ENCODE data around the gene CDKN2AIPNL.
"Not testable (repeated sequence)": the region's sequence is repeated elsewhere in the genome, so short reads cannot be mapped to it uniquely, and the experiment has no call there.

The CDKN2AIPNL gene

DNA sequence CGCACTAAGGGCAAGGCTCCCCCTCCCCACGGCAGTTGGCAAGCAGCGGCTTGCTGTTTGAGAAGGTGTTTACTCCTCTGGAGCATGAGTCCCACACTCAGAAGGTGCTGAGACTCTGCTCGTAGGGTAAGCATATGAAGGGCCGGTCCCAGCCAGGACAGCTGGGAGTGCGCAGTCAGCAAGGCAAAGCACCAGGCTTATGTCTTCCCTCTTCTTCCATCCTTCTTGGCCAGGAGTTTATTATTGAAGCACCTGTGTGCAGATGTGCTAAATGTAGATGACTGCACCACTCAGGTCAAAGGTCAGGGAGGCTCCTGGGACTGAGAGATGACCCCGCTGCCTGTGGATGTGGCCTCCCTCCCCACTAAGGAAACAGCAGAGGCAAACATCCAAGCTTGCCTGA is 27.0 kb upstream of the CDKN2AIPNL start:
- in situ Hi-C loops (cut with HindIII; ENCODE audit: low sequenced_read_pairs) = no loop called here

DNA sequence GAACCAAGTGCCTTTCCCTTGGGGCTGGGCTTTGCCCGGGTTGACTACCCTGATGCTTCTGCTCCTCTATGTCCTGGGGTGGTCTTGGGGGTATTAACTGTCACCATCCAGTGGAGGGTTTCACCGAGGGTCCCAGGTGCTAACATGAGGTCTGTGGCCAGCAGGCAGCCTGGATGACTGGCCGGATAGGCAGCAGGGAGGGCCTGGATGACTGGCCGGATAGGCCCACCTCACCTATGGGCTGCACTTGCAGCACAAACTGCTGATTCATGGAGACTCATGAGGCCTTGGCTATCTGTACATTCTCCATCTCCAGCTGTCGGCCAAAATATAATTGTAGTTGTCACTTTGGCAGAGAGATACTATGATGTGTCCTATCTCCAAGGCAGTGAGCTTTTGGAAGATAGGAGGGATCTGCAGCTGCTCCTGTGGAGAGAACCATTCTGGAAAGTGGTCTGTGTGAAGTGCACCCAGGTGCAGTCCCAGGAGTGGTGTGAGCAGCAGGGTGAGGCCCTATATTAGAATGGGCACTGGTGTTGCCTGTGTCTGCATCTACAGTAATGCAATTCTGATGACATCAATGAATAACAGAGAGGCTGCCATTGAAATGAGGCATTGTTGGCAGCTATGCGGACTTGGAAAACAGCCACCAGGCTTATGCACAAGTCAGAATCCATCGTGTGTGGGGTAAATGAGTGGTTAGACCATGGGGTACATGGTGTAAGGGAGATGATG is 26.3 kb upstream of the CDKN2AIPNL start:
- in situ Hi-C loops (cut with HindIII; ENCODE audit: low sequenced_read_pairs) = no loop called here

GRCh38 chr5:134437340-134437846 is 25.7 kb upstream of the CDKN2AIPNL start:
- in situ Hi-C loops (cut with HindIII; ENCODE audit: low sequenced_read_pairs) = no loop called here

DNA sequence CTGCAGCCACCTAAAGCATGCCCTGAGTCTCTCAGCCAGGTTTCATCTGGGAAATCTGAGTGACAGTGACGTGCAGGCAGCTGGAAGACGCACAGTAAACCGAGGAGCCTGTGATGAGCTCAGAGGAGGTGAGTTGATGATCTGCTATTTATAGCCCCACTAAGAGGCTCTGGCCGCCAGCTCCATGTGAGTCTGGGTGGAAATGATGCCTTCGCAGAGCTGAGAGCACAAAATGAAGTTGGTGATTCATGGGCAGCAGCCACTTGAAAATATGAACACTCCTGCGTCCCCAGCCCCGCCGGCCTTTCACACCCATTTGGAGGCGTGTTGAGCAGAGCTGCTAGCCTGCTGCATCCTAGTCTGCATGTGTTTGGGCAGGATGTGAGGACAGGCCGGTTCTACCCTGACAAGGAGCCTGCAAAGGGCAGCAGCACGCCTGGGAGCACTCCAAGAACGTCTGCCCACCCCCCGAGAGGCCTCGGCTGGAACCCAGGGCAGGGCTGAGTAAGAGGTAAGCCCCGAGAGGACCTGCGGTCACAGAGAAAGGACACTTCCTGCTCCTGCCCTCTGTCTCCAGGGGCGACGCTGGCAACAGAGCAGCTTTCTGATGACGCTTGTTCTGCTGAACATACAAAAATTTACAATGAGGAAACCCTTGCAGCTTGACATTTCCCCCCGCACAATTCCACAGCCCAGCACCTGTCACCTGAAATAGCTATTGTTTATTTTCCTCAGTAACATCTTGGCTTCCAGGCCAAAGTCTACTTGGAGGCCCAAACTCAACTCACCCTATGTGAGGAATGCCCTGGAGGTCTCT is 25.1 kb upstream of the CDKN2AIPNL start:
- in situ Hi-C loops (cut with HindIII; ENCODE audit: low sequenced_read_pairs) = no loop called here

- in situ Hi-C loops (cut with HindIII; ENCODE audit: low sequenced_read_pairs) = no loop called here
These were observed 23.9 kb upstream of the CDKN2AIPNL start for GRCh38 chr5:134435560-134435959.

GRCh38 chr5:134432677-134433359 is 21.1 kb upstream of the CDKN2AIPNL start:
- in situ Hi-C loops (cut with HindIII; ENCODE audit: low sequenced_read_pairs) = no loop called here

DNA sequence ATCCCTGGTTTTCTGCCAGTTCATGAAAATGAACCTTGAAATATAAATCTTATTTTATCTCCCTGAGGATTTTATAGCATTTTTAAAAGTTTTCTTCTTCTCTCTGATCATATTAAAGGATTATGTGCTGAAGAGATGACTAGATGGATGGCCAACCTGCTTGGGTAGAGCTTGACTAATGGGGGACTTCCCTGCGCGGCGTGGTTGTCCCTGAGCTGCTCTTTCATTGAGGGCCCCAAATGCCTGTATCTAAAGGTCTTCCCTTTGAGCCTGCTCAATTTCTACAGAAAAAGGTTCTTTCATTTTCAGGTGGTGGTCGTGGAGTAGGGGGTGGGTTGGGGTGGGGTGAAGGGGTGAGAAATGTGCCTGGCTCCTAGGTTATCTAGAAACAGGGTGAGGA is 20.5 kb upstream of the CDKN2AIPNL start:
- in situ Hi-C loops (cut with HindIII; ENCODE audit: low sequenced_read_pairs) = no loop called here

GRCh38 chr5:134430001-134430569 is 18.4 kb upstream of the CDKN2AIPNL start:
- in situ Hi-C loops (cut with HindIII; ENCODE audit: low sequenced_read_pairs) = no loop called here

- in situ Hi-C loops (cut with HindIII; ENCODE audit: low sequenced_read_pairs) = no loop called here
These were observed 15.9 kb upstream of the CDKN2AIPNL start for GRCh38 chr5:134427540-134428041.

GRCh38 chr5:134426361-134426760 is 14.7 kb upstream of the CDKN2AIPNL start:
- in situ Hi-C loops (cut with HindIII; ENCODE audit: low sequenced_read_pairs) = no loop called here

DNA sequence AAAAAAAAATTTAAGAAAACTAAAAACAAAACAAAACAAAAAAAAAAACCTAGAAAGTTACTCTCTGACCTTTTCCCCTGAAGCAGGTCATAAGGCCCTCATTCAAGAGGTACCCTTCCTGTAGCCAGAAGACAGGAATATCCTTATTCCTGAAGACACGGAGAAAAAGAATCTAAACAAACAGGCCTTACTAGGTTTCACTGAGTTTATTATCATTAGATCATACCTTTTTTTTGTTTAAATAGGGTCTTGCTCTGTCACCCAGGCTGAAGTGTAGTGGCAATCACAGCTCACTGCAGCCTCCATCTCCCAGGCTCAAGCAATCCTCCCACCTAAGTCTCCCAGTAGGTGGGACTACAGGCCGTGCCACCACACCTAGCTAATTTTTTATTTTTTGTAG is 11.7 kb upstream of the CDKN2AIPNL start:
- in situ Hi-C loops (cut with HindIII; ENCODE audit: low sequenced_read_pairs) = no loop called here

DNA sequence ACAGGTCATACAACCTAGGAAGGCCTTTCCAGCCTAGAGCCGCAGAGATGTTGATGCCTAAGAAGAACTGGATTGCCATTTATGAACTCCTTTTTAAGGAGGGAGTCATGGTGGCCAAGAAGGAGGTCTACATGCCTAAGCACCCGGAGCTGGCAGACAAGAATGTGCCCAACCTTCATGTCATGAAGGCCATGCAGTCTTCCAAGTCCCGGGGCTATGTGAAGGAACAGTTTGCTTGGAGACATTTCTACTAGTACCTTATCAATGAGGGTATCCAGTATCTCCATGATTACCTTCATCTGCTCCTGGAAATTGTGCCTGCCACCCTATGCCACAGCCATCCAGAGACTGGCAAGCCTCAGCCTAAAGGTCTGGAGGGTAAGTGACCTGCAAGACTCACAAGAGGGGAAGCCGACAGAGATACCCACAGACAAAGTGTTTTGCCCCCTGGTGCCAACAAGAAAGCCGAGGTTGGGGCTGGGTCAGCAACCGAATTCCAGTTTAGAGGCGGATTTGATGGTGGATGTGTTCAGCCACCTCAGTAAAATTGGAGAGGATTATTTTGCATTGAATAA is 11.2 kb upstream of the CDKN2AIPNL start:
- in situ Hi-C loops (cut with HindIII; ENCODE audit: low sequenced_read_pairs) = no loop called here

- in situ Hi-C loops (cut with HindIII; ENCODE audit: low sequenced_read_pairs) = not testable (repeated sequence)
These were observed 9.4 kb upstream of the CDKN2AIPNL start for GRCh38 chr5:134421038-134421437.

- in situ Hi-C loops (cut with HindIII; ENCODE audit: low sequenced_read_pairs) = no loop called here
These were observed 8.7 kb upstream of the CDKN2AIPNL start for GRCh38 chr5:134420343-134420742.

- in situ Hi-C loops (cut with HindIII; ENCODE audit: low sequenced_read_pairs) = no loop called here
These were observed 7.3 kb upstream of the CDKN2AIPNL start for GRCh38 chr5:134418958-134419357.

DNA sequence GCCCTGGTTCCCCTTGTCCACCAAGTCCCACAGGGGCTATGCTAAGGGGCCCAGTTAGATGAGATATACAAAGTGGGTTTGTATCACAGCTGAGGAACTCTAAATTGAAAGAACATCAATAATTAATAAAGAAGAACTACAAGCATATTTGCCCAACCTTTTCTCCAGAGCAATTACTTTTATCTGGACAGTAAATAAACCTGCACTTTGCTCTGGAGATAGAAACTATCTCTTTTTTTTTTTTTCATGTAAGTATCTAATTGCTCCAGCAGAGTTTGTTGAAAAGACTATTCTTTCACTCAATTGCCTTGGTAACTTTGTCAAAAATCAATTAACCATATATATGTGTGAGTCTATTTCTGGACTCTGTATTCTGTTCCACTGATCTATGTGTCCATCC is 6.0 kb upstream of the CDKN2AIPNL start:
- in situ Hi-C loops (cut with HindIII; ENCODE audit: low sequenced_read_pairs) = no loop called here

DNA sequence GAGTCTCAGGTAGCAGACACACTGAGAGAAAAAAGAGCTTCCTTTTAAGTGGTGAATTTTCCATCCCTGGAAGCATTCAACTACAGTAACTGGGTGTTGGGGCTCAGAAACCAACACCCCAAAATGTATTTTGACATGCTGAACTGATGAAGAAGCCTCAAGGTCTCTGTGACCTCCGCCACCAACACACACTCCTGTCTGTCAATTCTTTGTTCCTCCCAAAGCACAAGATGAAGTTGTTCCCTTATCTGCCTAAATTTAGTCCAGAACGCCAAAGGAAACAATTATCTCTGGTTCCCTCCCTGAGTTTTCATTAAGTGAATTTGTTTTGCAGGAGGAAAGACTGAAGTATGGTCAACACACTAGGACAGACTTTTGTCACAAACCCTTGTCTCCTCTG is 1.4 kb upstream of the CDKN2AIPNL start:
- in situ Hi-C loops (cut with HindIII; ENCODE audit: low sequenced_read_pairs) = no loop called here

- in situ Hi-C loops (cut with HindIII; ENCODE audit: low sequenced_read_pairs) = no loop called here
These were observed 494 bp downstream of the CDKN2AIPNL start for GRCh38 chr5:134411228-134411545.

DNA sequence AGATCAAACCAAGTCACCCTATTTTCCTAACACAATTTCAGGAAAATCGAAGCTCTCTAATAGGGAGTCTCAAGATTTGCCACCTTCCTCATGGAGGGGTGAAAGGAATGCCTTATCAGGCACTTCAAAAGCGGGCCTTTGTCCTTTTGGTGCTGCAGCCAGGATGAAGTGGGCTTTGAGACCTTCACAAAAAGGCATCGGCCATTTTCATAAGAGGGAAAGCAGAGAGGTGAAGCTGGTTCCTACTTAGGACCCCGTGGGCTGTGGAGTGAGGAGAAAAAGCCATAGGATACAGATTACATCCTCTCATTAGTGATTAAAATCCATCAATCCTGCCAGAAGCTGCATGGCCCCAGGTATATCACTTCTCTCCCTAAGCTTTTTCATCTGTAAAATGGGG is 859 bp downstream of the CDKN2AIPNL start:
- in situ Hi-C loops (cut with HindIII; ENCODE audit: low sequenced_read_pairs) = no loop called here

GRCh38 chr5:134409321-134409720 is 2.4 kb downstream of the CDKN2AIPNL start:
- in situ Hi-C loops (cut with HindIII; ENCODE audit: low sequenced_read_pairs) = loop anchor here (5.0 kb wide), 1 partner anchor 113 kb away; no protein-coding TSS in a partner anchor

DNA sequence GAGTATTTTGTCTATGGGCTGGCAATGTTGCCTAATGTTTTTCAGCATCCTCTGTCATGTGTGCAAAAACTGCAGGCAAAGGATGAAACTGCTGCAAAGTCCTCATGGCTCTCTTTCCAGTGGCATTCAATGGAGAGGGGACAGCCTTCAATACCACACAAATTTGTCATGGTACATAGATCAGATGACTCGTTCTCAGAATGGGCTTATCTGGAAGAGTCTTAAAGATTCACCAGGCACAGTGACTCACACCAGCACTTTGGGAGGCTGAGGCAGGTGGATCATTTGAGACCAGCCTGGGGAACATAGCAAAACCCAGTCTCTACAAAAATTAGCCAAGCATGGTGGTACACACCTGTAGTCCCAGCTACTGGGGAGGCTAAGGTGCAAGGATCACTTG is 5.3 kb downstream of the CDKN2AIPNL start:
- in situ Hi-C loops (cut with HindIII; ENCODE audit: low sequenced_read_pairs) = loop anchor here (5.0 kb wide), 1 partner anchor 116 kb away; no protein-coding TSS in a partner anchor
